ENCODE measurements around the gene CARMIL3.
"Not testable (repeated sequence)": the region's sequence is repeated elsewhere in the genome, so short reads cannot be mapped to it uniquely, and the experiment has no call there.

CARMIL3 gene, protein sequence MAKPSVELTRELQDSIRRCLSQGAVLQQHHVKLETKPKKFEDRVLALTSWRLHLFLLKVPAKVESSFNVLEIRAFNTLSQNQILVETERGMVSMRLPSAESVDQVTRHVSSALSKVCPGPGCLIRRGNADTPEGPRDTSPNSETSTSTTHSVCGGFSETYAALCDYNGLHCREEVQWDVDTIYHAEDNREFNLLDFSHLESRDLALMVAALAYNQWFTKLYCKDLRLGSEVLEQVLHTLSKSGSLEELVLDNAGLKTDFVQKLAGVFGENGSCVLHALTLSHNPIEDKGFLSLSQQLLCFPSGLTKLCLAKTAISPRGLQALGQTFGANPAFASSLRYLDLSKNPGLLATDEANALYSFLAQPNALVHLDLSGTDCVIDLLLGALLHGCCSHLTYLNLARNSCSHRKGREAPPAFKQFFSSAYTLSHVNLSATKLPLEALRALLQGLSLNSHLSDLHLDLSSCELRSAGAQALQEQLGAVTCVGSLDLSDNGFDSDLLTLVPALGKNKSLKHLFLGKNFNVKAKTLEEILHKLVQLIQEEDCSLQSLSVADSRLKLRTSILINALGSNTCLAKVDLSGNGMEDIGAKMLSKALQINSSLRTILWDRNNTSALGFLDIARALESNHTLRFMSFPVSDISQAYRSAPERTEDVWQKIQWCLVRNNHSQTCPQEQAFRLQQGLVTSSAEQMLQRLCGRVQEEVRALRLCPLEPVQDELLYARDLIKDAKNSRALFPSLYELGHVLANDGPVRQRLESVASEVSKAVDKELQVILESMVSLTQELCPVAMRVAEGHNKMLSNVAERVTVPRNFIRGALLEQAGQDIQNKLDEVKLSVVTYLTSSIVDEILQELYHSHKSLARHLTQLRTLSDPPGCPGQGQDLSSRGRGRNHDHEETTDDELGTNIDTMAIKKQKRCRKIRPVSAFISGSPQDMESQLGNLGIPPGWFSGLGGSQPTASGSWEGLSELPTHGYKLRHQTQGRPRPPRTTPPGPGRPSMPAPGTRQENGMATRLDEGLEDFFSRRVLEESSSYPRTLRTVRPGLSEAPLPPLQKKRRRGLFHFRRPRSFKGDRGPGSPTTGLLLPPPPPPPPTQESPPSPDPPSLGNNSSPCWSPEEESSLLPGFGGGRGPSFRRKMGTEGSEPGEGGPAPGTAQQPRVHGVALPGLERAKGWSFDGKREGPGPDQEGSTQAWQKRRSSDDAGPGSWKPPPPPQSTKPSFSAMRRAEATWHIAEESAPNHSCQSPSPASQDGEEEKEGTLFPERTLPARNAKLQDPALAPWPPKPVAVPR (N-terminal part only)

DNA sequence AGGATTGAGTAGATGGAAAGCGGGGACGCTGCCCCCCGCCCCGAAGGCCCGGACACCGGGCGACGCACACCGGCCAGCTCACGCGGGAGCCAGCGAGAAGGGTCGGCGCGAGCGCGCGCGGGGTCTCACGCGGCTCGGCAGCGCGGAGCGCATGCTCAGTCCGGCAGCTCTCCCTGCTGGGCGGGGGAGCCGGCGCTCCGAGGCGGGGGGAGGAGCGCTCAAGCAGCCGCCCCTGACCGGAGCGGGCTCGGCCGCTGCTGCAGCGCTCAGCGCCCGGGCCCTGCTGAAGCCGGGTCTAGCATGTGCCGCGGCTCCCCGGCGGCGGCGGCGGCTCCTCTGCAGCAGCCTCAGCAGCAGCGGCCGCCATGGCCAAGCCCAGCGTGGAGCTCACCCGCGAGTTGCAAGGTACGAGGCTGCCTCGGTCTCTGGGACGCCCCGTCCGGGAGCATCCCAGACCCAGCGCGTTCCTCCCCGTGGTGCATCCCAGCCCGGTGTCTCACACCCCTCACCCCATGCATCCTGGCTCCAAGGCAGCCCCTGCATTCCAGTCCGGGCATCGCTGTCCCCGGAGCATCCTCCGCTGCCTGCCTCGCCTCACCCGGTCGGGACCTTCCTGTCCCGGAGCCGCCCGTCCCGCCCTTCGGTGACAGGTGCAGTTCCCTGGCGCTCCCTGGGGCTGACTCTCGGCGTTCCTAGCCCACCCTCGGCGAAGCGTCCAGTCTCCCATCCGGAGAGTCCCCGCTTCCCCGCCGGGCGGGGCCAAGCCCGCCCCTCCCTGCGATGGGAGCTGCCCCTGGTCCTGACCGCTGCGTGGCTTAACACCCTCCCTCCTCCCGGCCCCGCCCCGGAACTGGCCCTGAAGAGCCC is at the start of gene CARMIL3:
TSS of gene CARMIL3 (plus strand) at position 221 of the 867 bp plus-strand sequence. CDS start at position 366, 145 bp downstream.
- peak; percentile 83 for DNase-seq

DNA sequence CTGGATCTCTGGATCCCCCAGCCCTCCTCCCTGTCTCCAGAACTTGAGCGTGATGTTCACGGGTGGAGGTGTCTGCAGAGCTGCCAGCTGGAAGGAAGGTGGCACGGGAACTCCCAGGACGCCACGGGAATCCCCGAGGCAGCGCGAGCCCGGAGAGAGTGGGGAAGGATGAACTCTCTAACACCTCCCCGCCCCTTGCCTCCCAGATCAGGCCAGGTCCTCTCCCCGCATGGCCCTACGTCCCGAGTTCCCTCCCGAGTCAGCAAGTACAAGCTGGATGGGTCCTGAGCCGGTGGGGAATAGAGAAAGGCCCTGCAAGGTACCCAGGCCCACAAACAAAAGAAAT is 45.4 kb upstream of the CARMIL3 start:
- DNase-seq, result not testable (repeated sequence)

DNA sequence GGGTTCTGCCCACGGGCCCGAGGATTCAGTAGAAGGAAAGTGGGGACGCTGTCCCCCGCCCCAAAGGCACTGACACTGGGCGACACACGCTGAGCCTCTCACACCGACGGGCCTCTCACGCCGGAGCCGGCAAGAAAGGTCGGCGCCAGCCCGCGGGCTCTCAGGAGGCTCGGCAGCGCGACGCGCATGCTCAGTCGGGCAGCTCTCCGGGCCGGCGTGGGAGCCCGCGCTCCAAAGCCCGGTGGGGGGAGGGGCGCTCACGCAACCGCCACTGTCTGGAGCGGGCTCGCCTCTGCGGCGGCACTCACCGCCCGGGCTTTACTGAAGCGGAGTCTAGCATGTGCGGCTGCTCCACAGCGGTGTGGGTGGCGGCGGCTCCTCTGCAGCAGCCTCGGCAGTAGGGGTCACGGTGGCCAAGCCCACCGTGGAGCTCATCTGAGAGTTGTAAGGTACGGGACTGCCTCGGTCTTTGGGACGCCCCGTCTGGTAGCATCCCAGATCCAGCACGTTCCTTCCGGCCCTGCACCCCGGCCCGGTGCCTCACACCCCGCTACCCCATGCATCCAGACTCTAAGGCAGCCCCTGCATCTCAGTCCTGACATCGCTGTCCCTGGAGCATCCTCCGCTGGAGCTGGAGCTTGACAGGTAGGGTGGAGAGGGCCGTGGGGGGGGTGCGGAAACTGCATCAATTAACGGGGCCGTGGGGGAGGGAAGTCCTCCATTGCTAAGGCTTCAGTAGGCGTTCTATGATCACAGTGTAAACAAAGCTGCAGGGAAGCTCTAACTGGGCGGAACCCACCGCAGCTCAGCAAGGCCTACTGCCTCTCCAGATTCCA is 44.8 kb upstream of the CARMIL3 start:
- peak; percentile 63 for DNase-seq

DNA sequence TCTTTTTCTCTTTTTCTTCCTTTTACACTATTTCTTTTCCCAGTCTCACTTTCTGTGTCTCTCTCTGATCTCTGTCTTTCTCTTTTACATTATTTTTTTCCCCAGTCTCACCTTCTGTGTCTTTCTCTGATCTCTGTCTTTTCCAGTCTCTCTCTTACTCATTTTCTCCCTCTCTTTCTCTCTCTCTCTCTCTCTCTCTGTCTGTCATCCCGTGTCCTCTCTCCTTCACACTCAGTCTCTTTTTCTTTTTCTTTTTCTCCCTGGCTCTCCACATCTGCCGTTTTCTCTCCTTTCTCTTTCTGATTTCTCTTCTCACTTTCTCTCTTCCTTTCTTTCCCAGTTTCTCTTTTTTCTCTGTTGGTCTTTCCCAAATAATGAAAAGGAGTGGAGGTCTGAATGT is 40.8 kb upstream of the CARMIL3 start:
- DNase-seq, result no peak

DNA sequence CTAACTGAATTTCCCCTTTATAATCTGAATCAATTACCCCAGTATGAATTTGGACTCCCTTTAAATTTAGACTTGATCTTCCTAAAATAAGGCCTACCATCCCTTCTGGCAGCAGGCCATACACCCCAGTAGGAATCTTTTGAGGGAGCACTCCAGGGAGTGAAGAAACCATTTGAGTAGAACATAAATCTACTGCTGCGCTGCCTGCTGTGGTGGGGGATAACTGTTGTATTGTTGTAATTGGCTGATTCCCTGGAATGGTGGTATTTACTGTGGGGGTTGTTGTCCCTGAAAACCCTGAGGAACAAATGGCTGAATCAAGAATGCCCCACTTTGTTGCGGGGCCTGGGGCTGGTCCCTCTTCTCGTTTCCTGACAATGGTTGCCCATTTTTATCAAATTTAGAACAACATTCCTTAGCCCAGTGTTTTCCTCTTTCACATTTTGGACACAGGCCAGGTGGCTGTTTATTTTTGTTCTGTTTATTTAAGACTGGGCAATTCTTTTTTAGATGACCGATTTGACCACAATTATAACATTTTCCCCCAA is 39.0 kb upstream of the CARMIL3 start:
- DNase-seq, result peak; percentile 26

DNA sequence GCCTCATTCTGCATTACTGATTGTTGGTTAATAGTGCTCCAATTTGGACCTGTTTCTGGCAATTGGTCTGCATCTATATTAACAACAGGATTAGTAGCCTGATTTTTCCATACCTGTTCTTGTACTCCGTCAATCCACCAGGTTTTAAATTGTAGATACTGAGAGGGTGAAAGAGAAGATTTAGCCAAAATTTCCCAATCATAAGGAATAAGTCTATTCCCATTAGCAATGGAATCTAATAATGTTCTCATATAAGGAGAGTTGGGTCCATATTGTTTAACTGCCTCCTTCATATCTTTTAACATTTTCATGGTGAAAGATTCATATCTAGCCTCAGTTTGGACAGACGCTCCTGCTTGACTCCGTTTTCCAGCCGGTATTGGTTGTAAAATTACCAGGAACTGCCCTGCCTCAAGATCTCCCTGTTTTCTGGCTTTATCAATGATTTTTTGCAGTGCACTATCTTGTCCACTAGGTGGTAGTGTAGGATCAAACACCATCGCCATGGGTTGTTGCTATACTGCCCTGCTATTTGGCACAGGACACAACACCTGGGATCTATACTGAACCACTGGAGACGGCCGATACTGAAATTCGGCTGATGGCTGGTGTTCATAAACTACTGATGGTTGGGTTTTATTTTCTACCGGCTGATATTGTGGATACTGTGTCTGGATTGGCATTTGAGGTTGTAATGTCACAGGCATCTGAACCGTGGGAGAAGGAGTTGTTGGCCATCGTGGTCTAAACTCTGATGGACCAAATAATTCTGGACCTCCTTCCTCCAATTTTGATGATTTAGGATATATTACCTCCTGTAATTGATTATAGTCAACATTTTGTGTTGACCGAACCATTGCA is 37.9 kb upstream of the CARMIL3 start:
- DNase-seq, result peak; percentile 60

DNA sequence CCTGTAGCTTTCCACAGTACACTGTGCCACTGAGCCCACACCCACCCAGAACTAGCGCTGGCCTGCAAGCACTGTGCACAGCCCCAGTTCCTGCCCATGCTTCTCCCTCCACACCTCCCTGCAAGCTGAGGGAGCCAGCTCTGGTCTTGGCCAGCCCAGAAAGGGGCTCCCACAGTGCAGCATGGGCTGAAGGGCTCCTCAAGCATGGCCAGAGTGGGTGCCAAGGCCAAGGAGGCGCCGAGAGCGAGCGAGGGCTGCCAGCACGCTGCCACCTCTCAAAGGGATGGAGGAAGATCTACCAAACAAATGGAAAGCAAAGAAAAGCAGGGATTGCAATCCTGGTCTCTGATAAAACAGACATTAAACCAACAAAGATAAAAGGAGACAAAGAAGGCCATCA is 36.1 kb upstream of the CARMIL3 start:
- not testable (repeated sequence) for DNase-seq

DNA sequence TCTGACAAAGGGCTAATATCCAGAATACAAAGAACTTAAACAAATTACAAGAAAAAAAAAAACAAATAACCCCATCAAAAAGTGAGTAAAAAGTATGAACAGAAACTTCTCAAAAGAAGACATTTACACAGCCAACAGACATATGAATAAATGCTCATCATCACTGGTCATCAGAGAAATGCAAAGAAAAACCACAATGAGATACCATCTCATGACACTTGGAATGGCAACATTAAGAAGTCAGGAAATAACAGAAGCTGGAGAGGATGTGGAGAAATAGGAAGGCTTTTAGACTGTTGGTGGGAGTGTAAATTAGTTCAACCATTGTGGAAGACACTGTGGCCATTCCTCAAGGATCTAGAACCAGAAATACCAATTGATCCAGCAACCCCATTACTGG is 32.8 kb upstream of the CARMIL3 start:
- DNase-seq, result not testable (repeated sequence)

DNA sequence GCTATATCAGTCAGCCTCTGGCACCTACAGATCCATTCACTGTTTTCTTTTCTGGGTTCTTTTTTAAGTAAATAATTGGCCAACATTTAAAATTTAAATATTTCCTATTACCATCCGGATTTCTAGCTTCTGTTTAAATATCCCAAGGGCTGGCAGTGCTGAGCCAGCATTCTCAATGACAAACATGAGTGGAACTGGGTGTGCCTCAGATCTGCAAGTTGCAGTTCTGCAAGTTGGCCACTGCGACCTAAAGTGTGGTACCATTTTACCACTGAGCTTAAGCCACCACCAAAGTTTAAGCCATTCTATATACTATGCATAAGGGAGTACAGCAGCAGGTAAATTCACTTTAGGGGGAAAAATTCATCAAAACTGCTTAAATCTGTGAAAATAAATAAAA is 31.9 kb upstream of the CARMIL3 start:
- not testable (repeated sequence) for DNase-seq

DNA sequence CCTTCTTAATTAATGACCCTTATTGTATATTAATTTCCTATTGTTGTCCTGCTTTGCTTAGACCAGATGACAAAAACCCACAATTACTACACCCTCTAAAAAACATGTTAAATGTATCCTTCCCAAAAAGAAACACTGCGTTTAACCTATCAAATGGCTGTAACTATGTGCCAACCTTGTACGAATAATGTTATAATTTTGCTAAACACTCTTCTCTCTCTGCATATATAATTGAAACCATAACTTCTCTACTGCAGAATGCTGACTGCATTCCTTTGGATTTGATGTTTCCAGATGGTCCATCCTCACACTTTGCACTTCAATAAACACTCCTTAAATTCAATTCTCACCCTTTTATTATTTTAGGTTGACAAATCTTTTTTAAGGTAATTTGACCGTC is 31.3 kb upstream of the CARMIL3 start:
- DNase-seq, result not testable (repeated sequence)

DNA sequence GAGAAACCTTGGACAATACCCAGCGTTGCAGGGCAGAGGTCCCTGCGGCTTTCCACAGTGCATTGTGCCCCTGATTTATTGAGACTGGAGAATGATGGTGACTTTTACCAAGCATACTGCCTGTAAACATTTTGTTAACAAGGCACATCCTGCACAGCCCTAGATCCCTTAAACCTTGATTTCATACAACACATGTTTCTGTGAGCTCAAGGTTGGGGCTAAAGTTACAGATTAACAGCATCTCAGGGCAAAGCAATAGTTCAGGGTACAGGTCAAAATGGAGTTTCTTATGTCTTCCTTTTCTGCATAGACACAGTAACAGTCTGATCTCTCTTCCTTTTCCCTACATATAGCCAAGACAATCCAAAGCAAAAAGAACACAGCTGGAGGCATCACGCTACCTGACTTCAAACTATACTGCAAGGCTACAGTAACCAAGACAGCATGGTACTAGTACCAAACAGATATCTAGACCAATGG is 26.8 kb upstream of the CARMIL3 start:
- not testable (repeated sequence) for DNase-seq

DNA sequence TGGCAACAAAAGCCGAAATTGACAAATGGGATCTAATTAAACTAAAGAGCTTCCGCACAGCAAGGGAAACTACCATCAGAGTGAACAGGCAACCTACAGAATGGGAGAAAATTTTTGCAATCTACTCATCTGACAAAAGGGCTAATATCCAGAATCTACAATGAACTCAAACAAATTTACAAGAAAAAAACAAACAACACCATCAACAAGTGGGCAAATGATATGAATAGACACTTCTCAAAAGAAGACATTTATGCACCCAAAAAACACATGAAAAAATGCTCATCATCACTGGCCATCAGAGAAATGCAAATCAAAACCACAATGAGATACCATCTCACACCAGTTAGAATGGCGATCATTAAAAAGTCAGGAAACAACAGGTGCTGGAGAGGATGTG is 22.1 kb upstream of the CARMIL3 start:
- DNase-seq, result not testable (repeated sequence)

DNA sequence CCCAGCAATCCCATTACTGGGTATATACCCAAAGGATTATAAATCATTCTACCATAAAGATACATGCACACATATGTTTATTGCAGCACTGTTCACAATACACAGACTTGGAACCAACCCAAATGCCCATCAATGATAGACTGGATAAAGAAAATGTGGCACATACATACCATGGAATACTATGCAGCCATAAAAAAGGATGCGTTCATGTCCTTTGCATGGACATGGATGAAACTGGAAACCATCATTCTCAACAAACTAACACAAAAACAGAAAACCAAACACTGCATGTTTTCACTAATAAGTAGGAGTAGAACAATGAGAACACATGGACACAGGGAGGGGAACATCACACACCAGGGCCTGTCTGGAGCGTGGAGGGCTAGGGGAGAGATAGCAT is 20.5 kb upstream of the CARMIL3 start:
- not testable (repeated sequence) for DNase-seq

DNA sequence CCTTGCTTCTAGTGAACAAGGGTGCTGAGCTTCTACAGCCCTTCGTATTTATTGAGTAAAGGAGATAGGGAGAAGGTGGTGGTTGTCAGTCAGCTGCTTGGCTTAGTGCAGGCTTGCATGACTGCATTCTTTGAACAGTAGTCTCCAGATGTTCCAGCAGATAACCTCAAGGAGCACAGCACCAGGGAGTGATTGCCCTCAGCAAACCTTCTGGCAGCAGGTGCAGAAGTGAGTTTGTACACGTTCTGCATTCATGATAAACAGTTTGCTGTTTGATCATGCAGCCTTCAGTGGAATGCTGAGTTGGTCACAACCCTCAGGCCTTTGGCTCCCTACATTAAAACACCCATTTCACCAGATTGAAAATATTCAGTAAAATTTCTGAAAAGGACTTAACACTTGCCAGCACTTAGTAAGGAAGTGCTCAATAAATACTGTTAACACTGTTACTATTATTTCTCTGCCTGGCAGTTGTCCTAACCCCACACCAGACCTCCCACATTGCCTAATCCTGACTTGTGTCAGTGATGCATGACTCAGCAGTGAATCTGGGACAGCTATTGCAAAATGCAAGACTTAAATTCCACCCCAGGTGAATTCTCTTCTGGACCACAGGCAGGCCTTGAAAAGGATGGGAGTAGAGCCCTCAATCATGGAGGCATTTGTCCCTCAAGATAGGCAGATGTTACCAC is 18.9 kb upstream of the CARMIL3 start:
- DNase-seq, result no peak

DNA sequence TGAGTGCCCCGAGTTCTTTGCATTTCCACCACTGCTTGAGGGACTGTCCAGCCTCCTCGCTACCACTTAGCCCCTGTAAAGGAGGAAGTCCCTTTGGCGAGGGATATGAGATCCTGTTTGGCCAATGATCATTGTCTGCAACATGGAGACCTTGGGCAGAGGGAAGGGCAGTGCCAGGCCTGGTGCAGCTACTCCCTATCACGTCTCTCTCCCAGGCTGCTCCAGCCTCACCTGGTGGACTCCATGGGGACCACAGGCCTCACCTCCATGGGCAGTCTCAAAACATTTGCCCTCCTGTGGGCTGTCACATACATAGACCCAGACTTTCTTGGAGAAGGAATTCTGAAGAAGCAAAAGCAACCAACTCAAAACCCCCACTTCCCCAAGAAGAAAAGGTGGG is 16.0 kb upstream of the CARMIL3 start:
- DNase-seq, result peak; percentile 31

DNA sequence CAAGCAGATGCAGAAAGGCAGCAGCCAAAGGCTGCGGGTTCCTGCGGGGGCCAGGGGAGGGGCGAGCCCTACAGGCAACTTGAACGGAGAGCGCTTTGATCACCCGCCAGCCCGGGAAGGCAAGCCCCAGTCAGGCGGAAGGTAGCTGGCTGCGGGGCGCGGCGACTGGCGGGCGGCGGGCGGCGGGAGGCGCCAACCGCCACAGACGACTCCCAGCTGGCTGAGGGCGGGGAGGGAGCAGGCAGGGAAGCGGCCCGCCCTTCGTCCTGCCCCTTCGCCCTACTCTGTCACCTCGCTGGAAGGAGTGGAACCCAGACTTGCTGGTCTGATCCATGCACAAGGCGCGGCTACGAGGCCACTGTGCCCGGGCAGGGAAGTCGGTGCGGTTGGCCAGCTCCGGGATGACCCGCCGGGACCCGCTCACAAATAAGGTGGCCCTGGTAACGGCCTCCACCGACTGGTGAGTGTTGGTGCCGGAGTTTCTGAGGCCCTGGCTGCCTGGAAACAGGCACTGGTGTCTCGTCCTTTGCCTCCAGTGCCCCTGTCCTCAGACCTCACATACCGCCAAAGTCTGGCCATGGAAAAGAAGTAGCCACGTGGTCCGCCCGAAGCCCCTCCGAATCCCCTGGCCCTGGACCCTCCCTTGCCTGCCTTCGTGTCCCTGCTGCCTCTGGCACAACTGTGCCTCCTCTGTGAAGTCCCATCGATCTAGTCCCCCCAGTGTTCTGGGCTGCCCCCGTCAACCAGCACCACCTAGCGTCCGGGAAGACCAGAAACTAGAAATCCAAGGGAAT is 15.4 kb upstream of the CARMIL3 start:
- peak; percentile 78 for DNase-seq

DNA sequence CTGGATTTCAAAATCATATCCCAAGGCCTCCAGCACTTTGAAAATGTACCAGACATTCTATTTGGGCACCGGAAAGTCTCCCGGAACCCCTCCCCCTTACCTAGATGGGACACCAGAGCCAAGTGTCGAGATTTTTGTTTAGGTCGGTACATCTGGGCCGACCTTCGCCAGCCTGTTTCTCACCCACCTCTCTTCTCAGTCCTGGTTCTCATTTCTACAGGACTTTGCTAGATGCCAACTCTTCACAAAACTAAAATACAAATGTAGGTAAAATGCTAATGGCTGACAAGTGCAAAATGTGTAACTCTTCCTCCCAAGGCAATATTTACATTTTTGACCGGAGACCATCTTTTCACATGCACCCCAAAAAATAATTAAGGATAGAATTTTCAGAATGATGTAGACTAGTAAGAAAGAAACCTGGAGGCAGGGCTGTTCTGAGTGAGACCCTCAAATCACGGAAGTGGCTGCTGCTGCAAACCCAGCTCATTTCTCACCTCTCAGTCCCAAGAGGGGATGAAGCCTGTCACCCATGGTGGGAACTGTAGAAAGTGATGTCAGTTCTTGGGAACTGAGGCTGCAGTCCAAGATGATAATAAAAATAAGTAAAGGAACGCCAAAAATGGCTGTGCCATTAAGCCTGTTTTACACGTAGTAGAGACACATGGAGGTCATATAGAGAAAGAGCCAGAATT is 14.7 kb upstream of the CARMIL3 start:
- DNase-seq, result not testable (repeated sequence)
